ENCODE data around the gene ETV1. TPM values are rescaled to one million over a fixed set of nuclear protein-coding genes. Genes with fewer than 3 reads are reported as not detected.

Gene ETV1
- total and polyA plus RNA-seq, 9 of the 15 experiments (the other 6 are each of a cell fraction or from before 2014, with no cell fraction given) = 7.2 to 27.4 (median 14.0) TPM

GRCh38 chr7:13990984-13991790 lies 1.7 kb upstream of the ETV1 start (continued):
- TF ChIP-seq SIN3A (IDR thresholded peaks at IDR 0.05; ENCODE audit: borderline replicate concordance in 2 of 2, control insufficient read depth in 1 of 2, low read depth in 2 of 2, low read length in 2 of 2) (no peak), NKRF (IDR thresholded peaks at IDR 0.05; ENCODE audit: borderline replicate concordance) (peak; percentile 46; the same call in 1 of the 2 replicates), GABPA (tag; conservative IDR thresholded peaks at IDR 0.05; ENCODE audit: low read depth) (peak; percentile 75), SPI1 (IDR thresholded peaks at IDR 0.05; ENCODE audit: borderline replicate concordance, low read depth, low read length) (peak; percentile 25; the same call in 1 of the 2 replicates), GABPB2 (CRISPR knock-in tag; conservative IDR thresholded peaks at IDR 0.05) (no peak), PHF20 (IDR thresholded peaks at IDR 0.05; ENCODE audit: partially characterized antibody) (no peak), MXI1 (IDR thresholded peaks at IDR 0.05; ENCODE audit: low read depth, low read length) (0 out of 2 replicates have a peak, but pooled peaks have one; percentile 19), CBFA2T3 (IDR thresholded peaks at IDR 0.05) (no peak), GTF2F1 (IDR thresholded peaks at IDR 0.05; ENCODE audit: low read depth, low read length) (0 out of 2 replicates have a peak, but pooled peaks have one; percentile 47), ZNF518B (CRISPR knock-in tag; IDR thresholded peaks at IDR 0.05) (no peak), BHLHE40 (IDR thresholded peaks at IDR 0.05; ENCODE audit: low read length) (peak; percentile 80), ZNF76 (CRISPR knock-in tag; IDR thresholded peaks at IDR 0.05; ENCODE audit: borderline replicate concordance) (no peak), KAT7 (CRISPR knock-in tag; IDR thresholded peaks at IDR 0.05; ENCODE audit: borderline replicate concordance) (no peak), CBFA2T2 (conservative IDR thresholded peaks at IDR 0.05) (peak; percentile 91), MECOM (CRISPR knock-in tag; IDR thresholded peaks at IDR 0.05) (no peak), FOS (IDR thresholded peaks at IDR 0.05; ENCODE audit: extremely low read depth, insufficient read length) (peak; percentile 71), ZKSCAN8 (CRISPR knock-in tag; IDR thresholded peaks at IDR 0.05) (no peak), CREB5 (CRISPR knock-in tag; IDR thresholded peaks at IDR 0.05) (no peak), ZNF165 (CRISPR knock-in tag; IDR thresholded peaks at IDR 0.05; ENCODE audit: borderline replicate concordance) (no peak), ZNF143 (CRISPR knock-in tag; IDR thresholded peaks at IDR 0.05) (no peak), NRF1 (conservative IDR thresholded peaks at IDR 0.05 in 1 of 2, IDR thresholded peaks at IDR 0.05 in 1 of 2) (peak; percentile 68), ZNF121 (CRISPR knock-in tag; conservative IDR thresholded peaks at IDR 0.05) (no peak), ZNF23 (CRISPR knock-in tag; IDR thresholded peaks at IDR 0.05) (no peak)
